Subcutaneous adipose tissue (tissue), 4 donors: Measurements from ENCODE around the gene MGA. TPM values are rescaled to one million over a fixed set of nuclear protein-coding genes. Genes with fewer than 3 reads are reported as not detected.

ENCODE experiments used
- CTCF ChIP-seq: fragments of 450-650 bp; IDR thresholded peaks from one replicate; pipeline ENCODE4 v1.5.1; 2016; ENCODE audit warnings: low read depth, mild to moderate bottlenecking, control low read depth, antibody characterized with exemption, moderate library complexity
- total RNA-seq, 4 donors: library from RNA; depleted of rRNA; stranded (reverse); fragments of >200 nt; gene quantifications; one replicate each; pipeline ENCODE4 v1.1.0, GENCODE V29; 2016

Gene MGA
- total RNA-seq, 4 donors from 2014 or later: 29.1 to 43.4 (median 33.3) TPM

GRCh38 chr15:41774882-41775417 is 114.7 kb downstream of the MGA start:
- TF ChIP-seq CTCF: no peak

GRCh38 chr15:41775651-41776050 is 115.4 kb downstream of the MGA start:
- no peak for TF ChIP-seq CTCF

- no peak for TF ChIP-seq CTCF
Observed at GRCh38 chr15:41777421-41777973, 117.3 kb downstream of the MGA start.

GRCh38 chr15:41778521-41778920 is 118.3 kb downstream of the MGA start:
- TF ChIP-seq CTCF: no peak

- no peak for TF ChIP-seq CTCF
Observed at GRCh38 chr15:41779662-41780157, 119.5 kb downstream of the MGA start.

GRCh38 chr15:41780266-41780665 is 120.1 kb downstream of the MGA start:
- TF ChIP-seq CTCF: no peak

- no peak for TF ChIP-seq CTCF
Observed at GRCh38 chr15:41780727-41781126, 120.5 kb downstream of the MGA start.
